HFF-Myc (cell line): ENCODE measurements around the gene CPNE5.
"Not testable (repeated sequence)": the region's sequence is repeated elsewhere in the genome, so short reads cannot be mapped to it uniquely, and the experiment has no call there.

ENCODE experiments used
- DNase-seq: peaks from one replicate; pipeline ENCODE4 v3.0.0-alpha.2; 2011; ENCODE audit warnings: low read depth; ENCODE audit errors: extremely low read depth
- H3K4me3 ChIP-seq: replicated peaks from 2 replicates; pipeline ENCODE4 v1.5.1; 2011; ENCODE audit warnings: low read depth, mild to moderate bottlenecking, control low read depth, low read length
- CTCF ChIP-seq: IDR thresholded peaks from 2 replicates; pipeline ENCODE4 v1.5.1; 2012; ENCODE audit warnings: mild to moderate bottlenecking, low read depth, low read length, control low read depth; ENCODE audit errors: missing control alignments

The CPNE5 gene

GRCh38 chr6:36727505-36728021 is 111.7 kb downstream of the CPNE5 start:
- no peak for TF ChIP-seq CTCF
- no peak overlapping the region for H3K4me3 ChIP-seq
- DNase-seq: peak; percentile 24

- no peak overlapping the region for H3K4me3 ChIP-seq
- DNase-seq: no peak
- TF ChIP-seq CTCF: no peak
These were observed 113.7 kb downstream of the CPNE5 start for GRCh38 chr6:36725581-36725980.

GRCh38 chr6:36724514-36725390 is 114.5 kb downstream of the CPNE5 start:
- peak; percentile 27 for DNase-seq
- no peak overlapping the region for H3K4me3 ChIP-seq
- TF ChIP-seq CTCF: peak; percentile 69

- DNase-seq, H3K4me3 ChIP-seq: not testable (repeated sequence)
These were observed 115.3 kb downstream of the CPNE5 start for GRCh38 chr6:36723992-36724391.

GRCh38 chr6:36722879-36723278 is 116.4 kb downstream of the CPNE5 start:
- H3K4me3 ChIP-seq: no peak overlapping the region
- TF ChIP-seq CTCF: no peak
- DNase-seq: no peak

- DNase-seq: no peak
- no peak overlapping the region for H3K4me3 ChIP-seq
- TF ChIP-seq CTCF: no peak
These were observed 116.9 kb downstream of the CPNE5 start for GRCh38 chr6:36722365-36722764.

GRCh38 chr6:36721369-36722140 is 117.7 kb downstream of the CPNE5 start:
- no peak for TF ChIP-seq CTCF
- H3K4me3 ChIP-seq: no peak overlapping the region

More at GRCh38 chr6:36721369-36722140, 117.7 kb downstream of the CPNE5 start:
- no peak for DNase-seq
